Activated CD8-positive, alpha-beta memory T cell treated with anti-CD3 and anti-CD28 coated beads for 1 hour (primary cell): ENCODE measurements around the gene ATP4A.
A peak's percentile ranks its signal among the peaks of the same experiment; 100 is the strongest.

ENCODE experiments used
- DNase-seq, 2 donors: peaks; one replicate each; pipeline ENCODE4 v3.0.0-alpha.2; 2020; ENCODE audit warnings: low read depth in 1 of 2; ENCODE audit errors: extremely low read depth in 1 of 2

Gene ATP4A

DNA sequence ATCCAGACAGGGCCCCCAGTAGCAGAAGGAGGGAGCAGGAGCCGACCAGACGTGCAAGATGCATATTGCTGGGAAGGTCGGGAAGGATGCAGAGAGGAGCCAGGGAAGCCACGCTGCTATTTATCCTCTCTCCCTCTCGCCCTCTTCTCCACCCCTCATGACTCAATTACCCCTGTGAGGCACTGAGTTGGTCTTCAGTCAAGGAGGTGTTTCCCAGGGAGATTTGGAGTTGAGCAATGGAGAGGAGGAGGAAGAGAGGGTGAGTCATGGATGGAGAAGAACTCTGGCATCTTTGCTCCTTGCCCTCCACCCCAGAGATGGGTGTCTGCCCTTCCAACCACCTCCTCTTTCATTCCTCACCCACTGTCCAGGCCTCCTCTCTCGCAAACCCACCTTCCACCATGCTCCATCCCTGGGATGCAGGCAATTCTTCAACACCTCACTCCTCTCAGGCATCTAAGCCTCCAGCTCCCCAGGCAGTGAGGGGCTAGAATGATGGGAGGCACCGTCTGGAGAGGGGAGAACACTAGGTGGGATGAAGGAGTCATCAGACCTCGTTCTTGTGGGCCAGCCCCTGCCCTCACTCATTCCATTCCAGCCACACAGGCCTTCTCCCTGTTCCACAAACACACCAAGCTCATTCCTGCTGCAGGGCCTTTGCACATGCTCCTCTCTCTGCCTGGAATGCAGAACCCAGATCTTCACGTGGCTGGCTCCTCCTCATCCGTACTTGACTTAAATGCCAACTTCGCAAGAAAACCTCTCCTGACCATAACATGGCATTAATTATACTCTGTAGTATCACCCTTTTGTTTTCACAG is 35.0 kb downstream of the ATP4A start, which contains the start of gene SBSN:
Gene SBSN (minus strand): TSS at position 94 of the 821 bp plus-strand sequence. CDS start 30 bp downstream, at position 64.
- DNase-seq, result no peak

DNA sequence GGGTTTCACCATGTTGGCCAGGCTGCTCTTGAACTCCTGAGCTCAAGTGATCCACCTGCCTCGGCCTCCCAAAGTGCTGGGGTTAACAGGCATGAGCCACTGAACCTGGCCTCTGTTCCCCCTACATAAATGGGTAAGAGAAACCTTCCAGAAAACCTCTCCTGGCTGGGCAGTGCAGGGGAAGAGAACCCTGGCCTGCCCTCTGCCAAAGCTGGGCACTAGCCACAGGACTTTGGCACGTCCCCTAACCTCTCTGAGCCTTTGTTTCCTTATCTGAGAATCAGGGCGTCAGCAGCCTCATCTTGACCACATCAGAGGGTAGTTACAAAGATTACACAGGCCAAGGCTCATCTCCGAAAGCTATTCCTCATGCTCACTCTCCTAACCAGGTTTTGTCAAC is 37.6 kb downstream of the ATP4A start:
- DNase-seq, result no peak

DNA sequence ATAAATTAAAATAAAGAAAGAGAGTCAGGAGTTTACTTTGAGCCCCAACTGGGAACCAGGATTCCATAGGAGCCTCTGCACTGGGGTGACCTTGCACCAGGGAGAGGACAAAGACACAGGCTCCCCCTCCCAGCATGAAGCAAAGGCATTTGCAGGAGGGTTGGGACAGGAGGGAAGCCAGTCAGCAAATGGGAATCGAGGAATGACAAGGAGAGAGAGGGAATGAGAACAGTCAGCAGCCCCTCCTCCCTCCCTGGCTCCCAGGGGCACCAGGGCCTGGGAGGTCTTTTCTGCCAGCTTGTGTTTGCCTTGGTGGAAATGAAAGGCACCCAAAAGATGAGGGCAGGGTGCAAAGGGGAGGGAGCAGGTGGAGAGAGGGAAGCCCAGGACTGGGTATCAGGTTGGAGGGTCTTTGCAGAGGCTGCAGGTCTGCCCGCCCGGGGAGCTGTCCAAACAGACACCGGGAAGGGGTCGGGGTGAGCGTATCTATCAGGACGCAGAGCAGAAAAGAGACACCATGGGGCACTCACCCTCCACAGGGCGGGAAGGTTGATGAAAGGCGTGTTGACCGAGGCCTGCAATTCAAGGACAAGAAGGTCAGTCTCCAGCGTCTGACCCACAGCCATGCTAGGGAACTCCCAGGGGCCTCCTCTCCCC is 39.1 kb downstream of the ATP4A start:
- DNase-seq, result no peak

DNA sequence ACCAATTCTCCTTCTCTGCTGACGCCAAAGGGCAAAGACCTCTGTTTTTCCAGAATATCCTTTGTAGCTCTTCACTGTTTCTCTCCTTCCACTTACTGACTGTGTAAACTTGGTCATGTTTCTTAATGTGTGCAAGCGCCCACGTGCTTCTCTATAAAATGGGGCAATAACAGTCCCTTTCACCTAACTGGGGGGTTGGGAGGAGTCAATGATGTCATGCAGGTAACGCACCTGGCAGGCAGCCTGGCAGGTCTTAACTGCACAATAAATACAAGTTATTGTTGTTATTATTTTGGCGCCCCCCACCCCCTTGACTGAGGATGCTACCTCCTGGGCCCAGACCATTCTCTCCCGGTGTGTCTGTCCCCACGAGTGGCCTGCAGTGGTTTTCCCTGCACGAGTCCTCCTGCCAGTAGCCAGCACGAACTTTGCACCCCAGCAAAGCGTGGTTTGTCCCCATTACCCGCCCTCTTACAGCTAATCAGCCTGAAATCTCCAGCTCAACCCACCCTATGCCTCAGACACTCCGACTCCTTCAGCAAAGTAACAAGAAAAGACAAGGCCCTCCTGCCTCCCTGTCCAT is 40.6 kb downstream of the ATP4A start:
- no peak for DNase-seq

DNA sequence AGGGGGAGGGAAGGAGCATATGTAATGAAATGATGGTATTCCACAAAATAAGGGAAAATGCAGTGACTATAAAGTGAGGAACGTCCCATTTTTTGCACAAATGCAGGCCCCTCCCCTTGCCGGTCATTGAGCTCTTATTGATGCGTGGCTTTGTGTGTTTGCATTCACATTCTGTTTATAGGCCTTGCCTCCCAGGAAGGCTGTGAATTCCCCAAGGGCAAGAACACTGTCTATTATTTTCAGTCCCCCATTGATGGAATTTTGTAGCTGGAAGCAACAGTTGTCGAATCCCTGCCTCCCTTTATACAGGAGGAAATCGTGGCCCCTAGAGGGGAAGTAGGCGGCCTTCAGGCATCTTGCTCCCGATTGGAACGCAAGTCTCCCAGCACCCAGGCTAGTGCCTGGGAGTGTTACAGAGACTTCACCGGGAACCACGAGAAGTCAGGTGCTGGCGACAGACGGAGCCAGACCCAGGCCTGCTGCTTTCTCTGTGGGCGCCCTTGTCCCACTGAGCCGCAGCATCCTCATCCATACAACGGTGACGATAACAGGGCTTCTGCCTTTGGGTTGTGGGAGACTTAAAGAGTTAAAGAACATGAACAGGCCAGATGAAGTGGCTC is 42.2 kb downstream of the ATP4A start:
- DNase-seq, result no peak

DNA sequence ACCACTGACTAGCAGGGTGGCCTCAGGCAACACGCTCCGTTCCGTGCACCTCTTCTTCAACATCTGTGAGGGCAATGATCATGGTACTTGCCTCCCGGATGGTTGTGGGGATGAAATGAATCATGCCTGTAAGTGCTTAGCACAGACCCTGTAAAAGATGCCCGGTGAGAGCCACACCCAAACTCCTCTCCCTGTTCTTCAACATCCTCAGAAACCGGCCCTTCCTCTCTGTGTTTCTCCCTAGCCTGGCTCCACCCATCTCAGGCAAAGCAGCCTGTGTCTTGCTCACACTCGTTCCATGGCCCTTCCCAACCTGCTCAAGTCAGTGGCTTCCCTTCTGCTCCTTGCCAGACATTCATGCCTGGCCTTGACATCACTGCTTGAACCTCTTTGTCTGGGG is 44.2 kb downstream of the ATP4A start:
- no peak for DNase-seq

DNA sequence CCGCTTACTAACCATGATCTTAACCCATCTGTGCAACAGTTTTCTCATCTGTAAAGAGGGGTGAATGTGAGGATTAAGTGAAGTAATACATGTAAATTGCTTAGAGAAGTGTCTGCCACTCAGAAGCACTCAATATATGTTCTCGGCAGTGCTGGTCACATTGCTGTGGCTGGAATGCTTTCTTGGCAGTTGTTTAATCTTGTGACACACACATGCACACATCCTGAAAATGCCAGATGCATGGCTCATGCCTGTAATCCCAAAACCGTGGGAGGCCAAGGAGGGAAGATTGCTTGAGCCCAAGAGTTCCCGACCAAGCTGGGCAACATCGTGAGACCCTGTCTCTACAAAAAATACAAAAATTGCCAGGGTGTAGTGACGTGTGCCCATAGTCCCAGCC is 45.1 kb downstream of the ATP4A start:
- DNase-seq, result no peak

DNA sequence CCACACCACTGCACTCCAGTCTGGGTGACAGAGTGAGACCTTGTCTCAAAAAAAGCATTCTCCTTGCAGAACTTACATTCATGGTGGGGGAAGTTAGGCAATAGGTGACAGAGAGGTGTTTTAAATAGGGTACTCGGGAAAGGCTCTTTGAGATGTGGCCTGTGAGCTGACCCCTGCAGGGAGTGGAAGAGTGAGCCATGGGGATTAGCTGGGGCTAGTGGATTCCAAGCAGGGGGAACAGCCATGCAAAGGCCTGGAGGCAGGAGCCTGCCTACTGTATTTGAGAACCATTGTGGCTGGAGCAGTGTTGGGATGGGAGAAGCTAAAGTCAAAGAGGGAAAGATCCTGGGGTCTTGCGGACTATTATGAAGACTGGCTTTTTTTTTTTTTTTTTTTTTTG is 46.1 kb downstream of the ATP4A start:
- no peak for DNase-seq

DNA sequence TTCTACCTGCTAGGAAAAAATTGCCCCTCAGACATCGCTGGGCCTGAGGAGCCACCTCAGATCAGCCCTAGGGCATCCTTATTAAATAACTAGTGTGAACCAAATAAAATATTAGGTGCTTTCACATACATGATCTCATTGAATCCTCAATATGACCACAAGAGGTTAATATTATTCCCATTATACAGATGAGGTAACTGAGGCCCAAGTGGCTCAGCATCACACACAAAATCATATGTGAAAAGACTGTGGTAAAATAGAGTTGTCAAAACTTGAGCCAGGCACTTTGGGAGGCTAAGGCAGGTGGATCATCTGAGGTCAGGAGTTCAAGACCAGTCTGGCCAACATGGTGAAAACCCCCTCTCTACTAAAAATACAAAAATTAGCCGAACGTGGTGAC is 47.1 kb downstream of the ATP4A start:
- DNase-seq, result no peak

DNA sequence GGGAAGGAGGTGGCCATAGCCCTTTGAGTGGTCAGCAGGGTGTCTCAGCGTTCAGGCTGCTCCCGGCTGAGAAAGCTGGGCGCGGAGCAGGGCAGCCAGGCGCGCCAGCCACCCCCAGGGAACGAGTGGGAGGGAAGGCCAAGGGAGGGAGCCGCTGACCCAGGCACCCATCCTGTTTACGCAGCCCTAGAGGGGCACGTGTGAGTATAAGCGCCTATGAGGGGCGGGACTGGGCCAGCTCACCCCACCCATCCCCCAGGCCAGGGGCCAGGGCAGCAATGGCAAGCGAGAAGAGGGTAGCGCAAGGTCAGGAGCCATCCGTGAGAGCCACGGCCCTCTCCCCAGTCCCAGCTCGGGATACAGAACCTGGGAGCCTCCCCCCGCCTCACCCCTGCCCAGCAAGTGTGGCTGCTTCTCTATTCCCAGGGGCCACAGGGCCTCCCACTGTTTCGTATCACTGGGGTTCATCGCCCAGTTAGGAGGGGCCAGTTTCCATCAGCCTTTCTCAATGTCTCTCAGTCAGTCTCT is 49.1 kb downstream of the ATP4A start:
- no peak for DNase-seq

DNA sequence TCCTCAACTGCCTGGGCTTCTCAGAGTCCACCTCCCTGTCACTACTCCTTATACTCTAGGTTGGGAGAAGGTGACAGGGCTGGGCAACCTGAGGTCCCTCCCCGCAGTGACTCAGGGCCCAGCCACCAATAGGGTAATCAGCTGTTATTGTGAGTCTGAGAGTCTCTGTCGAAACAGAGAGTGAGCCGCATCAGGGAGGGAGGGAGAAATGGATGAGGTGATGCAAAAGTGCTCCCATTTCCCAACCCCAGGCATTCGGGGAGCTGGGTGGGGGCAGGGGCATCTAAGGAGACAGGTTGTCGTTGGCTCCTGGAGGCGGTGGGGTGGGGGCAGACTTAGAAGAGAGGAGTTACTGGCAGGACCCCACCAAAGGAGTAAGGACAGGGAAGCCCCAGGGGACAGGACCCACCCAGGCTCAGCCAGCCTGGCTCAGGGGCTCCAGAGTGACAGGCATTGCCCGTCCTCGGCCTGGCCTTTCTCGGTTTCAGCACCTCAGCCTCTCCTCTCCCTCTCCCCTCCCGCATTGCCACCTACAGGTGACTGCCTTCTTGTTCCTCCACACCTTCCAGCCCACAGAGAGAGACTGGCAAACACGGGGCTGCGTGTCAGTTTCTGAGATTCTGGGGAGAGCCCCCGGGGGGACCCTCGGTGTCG is 49.7 kb downstream of the ATP4A start, which contains the start of gene DMKN:
Gene DMKN (minus strand): TSS at position 22 of the 654 bp plus-strand sequence. CDS start 174 bp downstream, outside the sequence.
- DNase-seq, result no peak

DNA sequence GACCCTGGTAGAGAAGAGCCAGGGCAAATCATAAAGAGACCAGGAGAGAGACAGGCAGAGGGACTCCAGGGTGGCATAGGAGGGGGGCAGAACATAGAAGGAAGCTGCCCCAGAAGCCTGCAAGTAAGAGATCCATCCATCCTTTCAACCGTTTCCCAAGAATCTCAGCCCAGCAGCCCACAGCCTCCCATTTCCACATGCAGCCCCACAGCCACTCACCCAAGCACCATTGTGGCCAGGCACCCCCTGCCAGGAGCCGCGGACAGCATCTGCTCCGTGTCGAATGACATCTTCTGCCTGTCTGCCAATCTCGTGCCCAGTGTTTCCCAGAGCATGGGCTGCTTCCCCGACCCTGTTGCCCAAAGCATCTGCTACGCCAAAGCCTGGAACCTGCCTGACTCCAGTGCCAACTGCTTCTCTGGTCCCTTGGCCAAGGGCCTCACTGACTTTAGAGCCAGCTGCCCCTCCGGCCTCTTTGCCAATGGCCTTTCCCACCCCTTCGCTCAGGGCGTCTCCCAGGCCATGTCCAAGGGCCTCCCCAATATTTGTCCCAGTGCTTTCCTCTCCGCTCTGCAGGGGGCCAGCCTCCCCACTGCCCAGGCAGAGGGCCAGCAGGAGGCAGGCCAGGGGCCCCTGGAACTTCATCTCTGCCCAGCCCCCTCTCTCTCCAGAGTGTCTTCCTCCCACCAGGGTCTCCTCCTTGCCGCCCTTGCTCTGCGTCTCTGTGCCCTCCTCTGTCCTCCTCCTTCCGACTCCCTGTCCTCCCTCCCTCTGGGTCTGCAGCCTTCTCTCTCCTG is 50.4 kb downstream of the ATP4A start:
- DNase-seq, result no peak

DNA sequence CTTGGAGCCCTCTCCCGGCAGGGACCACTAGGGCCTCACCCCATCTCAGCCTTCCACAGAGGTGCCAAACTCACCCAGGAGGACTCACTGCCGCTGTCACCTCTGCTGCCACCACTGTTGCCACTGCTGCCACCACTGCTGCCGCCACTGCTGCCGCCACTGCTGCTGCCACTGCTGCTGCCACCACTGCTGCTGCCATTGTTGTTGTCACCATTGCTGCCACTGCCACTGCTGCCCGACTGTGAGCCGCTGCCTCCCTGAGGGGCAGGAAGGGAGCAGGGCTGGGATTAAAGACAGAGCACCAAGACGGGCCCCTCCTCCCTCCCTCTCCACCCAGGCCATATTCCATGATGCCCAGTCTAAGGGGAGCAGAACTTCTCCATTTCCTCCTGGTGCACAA is 52.1 kb downstream of the ATP4A start:
- DNase-seq, result no peak

DNA sequence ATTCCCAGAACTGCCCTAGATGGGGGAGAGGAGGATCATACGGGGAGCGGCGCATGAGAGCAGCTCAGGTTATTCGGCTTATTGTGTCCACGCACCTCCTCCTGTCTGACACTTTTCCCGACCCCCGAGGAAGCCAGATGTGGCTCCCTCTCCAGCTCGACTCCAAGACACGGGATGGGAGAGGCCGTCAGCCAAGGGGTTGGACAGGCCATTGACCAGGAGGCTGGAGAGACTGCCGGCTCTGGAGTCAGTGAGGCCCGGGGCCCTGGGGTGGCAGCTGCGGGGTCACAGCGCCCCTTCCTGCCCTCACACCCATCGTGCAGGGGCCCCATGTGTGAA is 52.9 kb downstream of the ATP4A start:
- no peak for DNase-seq

DNA sequence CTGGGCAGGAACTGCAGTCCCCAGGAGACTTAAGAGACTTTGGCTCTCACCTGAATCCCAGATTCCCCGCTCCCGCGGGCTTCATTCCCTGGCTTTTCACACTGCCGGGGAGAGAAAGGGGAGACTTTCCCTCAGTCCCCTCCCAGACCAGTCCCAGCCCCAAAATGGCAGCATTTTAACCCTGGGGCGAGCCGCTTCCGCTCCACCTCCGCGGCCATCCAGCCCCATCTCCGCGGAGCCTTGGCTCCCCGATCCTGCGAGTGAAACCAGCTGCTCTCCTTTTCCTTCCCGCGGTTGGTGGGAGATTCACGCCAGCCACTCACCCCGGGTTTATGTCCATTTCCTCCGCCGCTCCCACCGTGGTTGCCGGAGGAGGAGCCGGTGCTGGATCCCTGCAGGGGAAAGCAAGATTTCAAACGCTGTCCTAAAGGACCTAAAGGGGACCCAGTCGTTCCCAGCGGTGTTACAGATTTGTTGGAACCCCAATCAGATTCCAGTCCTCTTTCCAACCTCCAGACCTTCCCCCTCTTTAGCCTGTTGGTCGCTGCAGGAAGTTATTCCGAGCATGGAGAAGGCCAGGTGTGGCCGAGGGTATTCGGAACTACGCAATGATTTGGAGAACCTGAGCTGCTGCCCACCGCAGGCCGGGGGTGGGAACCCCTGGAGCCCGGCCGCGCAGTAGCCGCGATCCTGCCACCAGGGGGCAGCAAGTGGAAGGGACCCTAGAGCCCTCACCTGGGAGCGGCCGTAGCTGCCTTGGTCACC is 53.4 kb downstream of the ATP4A start:
- peak; percentile 32 to 70 for DNase-seq

DNA sequence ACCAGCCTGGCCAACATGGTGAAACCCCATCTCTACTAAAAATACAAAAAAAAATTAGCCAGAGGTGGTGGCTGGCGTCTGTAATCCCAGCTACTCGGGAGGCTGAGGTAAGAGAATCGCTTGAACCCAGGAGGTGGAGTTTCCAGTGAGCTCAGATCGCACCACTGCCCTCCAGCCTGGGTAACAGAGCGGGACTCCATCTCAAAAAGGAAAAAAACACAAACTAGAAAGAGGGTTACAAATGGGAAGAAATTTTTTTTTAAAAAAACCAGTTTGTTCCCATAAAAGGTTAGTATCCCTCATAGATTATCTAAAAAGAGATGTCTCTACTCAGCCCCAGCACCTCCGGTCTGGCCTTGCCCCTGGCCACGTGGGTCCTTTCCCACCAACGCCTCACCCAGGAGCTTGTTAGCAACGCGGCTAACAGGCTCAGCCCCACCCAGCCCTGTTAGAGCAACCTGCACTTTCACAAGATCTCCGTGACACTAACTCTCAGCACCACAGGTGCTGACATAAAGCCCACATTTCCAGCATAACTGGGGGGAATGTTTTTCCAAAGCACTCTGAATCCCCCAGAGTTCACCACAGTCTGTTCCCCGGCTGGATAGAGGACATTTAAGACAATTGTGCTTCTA is 54.3 kb downstream of the ATP4A start:
- no peak for DNase-seq

DNA sequence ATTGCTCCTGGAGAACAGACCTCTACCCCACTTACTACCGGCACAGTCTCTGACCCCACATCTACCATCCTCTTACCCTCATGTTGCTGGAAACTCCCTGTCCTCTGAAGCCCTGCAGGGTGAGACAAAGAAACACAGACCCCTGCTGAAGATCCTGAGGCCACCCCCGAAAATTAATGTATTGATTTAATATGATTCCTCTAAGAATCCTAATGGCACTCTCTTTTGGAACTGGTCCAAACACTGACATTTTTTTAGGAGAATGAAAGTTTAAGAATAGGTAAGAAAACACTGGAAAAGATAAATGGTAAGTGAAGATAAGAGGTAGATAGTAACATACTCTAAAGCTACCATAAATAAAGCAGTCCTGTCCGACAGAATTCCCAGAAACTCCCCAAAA is 55.3 kb downstream of the ATP4A start:
- DNase-seq, result no peak

DNA sequence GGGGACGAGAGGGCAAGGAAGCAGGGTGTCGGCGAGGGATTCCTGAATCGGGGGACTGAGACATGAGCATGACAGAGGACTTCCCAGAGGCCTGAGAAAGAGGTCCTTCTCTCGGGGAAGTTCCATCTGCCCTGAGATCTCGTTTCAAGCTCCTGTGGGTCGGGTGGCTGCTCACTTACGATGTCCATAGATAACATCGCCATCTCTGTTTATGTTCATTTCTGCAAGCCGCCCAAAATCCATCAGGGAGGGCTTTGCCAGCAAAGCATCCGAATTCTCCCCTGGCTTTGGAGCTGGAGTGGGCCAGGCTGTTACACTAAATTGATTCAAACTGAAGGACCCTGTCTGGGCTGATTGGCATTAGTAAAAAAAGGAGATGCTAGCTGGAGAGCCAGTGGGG is 55.9 kb downstream of the ATP4A start:
- no peak for DNase-seq

DNA sequence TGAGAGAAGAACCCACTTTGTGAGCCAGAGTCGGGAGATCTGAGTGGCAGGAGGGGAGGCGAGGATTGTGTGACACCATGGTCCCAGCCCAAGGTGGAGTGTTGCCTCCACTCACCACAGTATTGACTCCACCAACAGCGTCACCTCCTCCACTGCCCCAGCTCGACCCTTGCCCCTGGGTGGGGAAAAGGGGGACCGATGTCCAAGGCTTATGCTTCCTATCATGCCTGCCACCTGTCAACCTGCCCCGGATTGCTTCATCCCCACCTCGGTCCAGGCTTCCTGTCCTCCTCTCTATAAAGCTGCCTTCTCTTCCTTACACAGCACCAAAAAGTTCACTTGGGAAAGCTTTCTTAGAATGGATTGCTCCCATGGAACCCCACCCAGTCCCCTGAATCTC is 57.4 kb downstream of the ATP4A start:
- DNase-seq, result no peak
